ENCODE measurements around the gene GLP1R. TPM values are rescaled to one million over a fixed set of nuclear protein-coding genes. Genes with fewer than 3 reads are reported as not detected.

Gene GLP1R
- polyA plus RNA-seq, 1 donor (not counting 4 experiments of a cell fraction or from before 2014, with no cell fraction given) = not detected

- Histone ChIP-seq H3K36me3 (ENCODE audit: control insufficient read depth in 2 of 2, extremely low read depth in 1 of 2, insufficient read depth in 2 of 2, low read length in 2 of 2) (no peaks in the 10 kb centered on the region), H3K9ac (ENCODE audit: control insufficient read depth, extremely low read depth, insufficient read depth, low read length) (no peak overlapping the region), H3K4me3 (ENCODE audit: control insufficient read depth in 2 of 3, extremely low read depth in 1 of 3, insufficient read depth in 2 of 3, low read depth in 1 of 3, low read length in 3 of 3) (no peak overlapping the region), H3K4me1 (ENCODE audit: control insufficient read depth, extremely low read depth, insufficient read depth, low read length) (no peaks in the 10 kb centered on the region), H3K27ac (ENCODE audit: control insufficient read depth, insufficient read depth, low read length) (no peak overlapping the region), H3K9me3 (ENCODE audit: control insufficient read depth, low read depth, low read length) (no peaks in the 10 kb centered on the region), H3K27me3 (ENCODE audit: control insufficient read depth, extremely low read depth, insufficient read depth, low read length) (no peaks in the 10 kb centered on the region), H3K79me2 (ENCODE audit: control insufficient read depth, insufficient read depth, low read length) (no peaks in the 10 kb centered on the region), H3K9me1 (ENCODE audit: control insufficient read depth, extremely low read depth, insufficient read depth, low read length) (no peaks in the 10 kb centered on the region), H3K4me2 (ENCODE audit: control insufficient read depth, extremely low read depth, insufficient read depth, low read depth, low read length) (no peak overlapping the region), H4K20me1 (ENCODE audit: control insufficient read depth, extremely low read depth, insufficient read depth, low read length) (no peaks in the 10 kb centered on the region), H2AFZ (ENCODE audit: control insufficient read depth, low read length) (no peak overlapping the region)
- dilution Hi-C loops (cut with MboI; ENCODE audit: extremely low pct_ligation_motif_present, low sequenced_read_pairs) = no loop called here
- no peak for FAIRE-seq
- no peak for TF ChIP-seq CTCF (optimal IDR thresholded peaks at IDR 0.05 in 1 of 3, IDR thresholded peaks at IDR 0.05 in 1 of 3, conservative IDR thresholded peaks at IDR 0.05 in 1 of 3; ENCODE audit: extremely low read depth in 1 of 3, insufficient read depth in 2 of 3, low read length in 3 of 3)
- no peak for TF ChIP-seq EZH2 (IDR thresholded peaks at IDR 0.05; ENCODE audit: low read length)
- no peak for DNase-seq (ENCODE audit: low read depth, low spot score)
Observed at GRCh38 chr6:39073471-39074355, 25.1 kb downstream of the GLP1R start.

GRCh38 chr6:39074486-39074885 lies 25.9 kb downstream of the GLP1R start:
- Histone ChIP-seq H3K4me3 (ENCODE audit: control insufficient read depth in 2 of 3, extremely low read depth in 1 of 3, insufficient read depth in 2 of 3, low read depth in 1 of 3, low read length in 3 of 3) (no peak overlapping the region), H3K27me3 (ENCODE audit: control insufficient read depth, extremely low read depth, insufficient read depth, low read length) (no peaks in the 10 kb centered on the region), H4K20me1 (ENCODE audit: control insufficient read depth, extremely low read depth, insufficient read depth, low read length) (no peaks in the 10 kb centered on the region), H3K36me3 (ENCODE audit: control insufficient read depth in 2 of 2, extremely low read depth in 1 of 2, insufficient read depth in 2 of 2, low read length in 2 of 2) (no peaks in the 10 kb centered on the region), H3K9me3 (ENCODE audit: control insufficient read depth, low read depth, low read length) (no peaks in the 10 kb centered on the region), H2AFZ (ENCODE audit: control insufficient read depth, low read length) (no peak overlapping the region), H3K9me1 (ENCODE audit: control insufficient read depth, extremely low read depth, insufficient read depth, low read length) (no peaks in the 10 kb centered on the region), H3K4me1 (ENCODE audit: control insufficient read depth, extremely low read depth, insufficient read depth, low read length) (no peaks in the 10 kb centered on the region), H3K9ac (ENCODE audit: control insufficient read depth, extremely low read depth, insufficient read depth, low read length) (no peak overlapping the region), H3K27ac (ENCODE audit: control insufficient read depth, insufficient read depth, low read length) (no peak overlapping the region), H3K4me2 (ENCODE audit: control insufficient read depth, extremely low read depth, insufficient read depth, low read depth, low read length) (no peak overlapping the region), H3K79me2 (ENCODE audit: control insufficient read depth, insufficient read depth, low read length) (no peaks in the 10 kb centered on the region)
- TF ChIP-seq EZH2 (IDR thresholded peaks at IDR 0.05; ENCODE audit: low read length) = no peak
- no peak for TF ChIP-seq CTCF (optimal IDR thresholded peaks at IDR 0.05 in 1 of 3, IDR thresholded peaks at IDR 0.05 in 1 of 3, conservative IDR thresholded peaks at IDR 0.05 in 1 of 3; ENCODE audit: extremely low read depth in 1 of 3, insufficient read depth in 2 of 3, low read length in 3 of 3)
- FAIRE-seq (no peak), DNase-seq (ENCODE audit: low read depth, low spot score) (no peak)
- dilution Hi-C loops (cut with MboI; ENCODE audit: extremely low pct_ligation_motif_present, low sequenced_read_pairs) = no loop called here

All from keratinocyte (primary cell).